Upper lobe of left lung (tissue), 6 donors: ENCODE measurements around the gene PRKCQ. TPM values are rescaled to one million over a fixed set of nuclear protein-coding genes. Genes with fewer than 3 reads are reported as not detected.

Source experiments
- ATAC-seq, 2 donors: fragments of 200-7000 bp; cut with Tn5 transposase; one replicate each; pipeline ENCODE4 v1.9.1; 2022; ENCODE audit warnings: mild to moderate bottlenecking in 2 of 2, moderate library complexity in 2 of 2; ENCODE audit not compliant: low FRiP score in 2 of 2
- DNase-seq, 2 donors: peaks; one replicate each; pipeline ENCODE4 v3.0.0-alpha.2; 2019 to 2020
- H3K27ac ChIP-seq, 4 donors: fragments of 200-600 bp; sonication (generic); one replicate each; pipeline ENCODE4 v1.5.1; 2016 to 2019
- H3K27me3 ChIP-seq, 4 donors: fragments of 200-600 bp; sonication (generic); one replicate each; pipeline ENCODE4 v1.5.1; 2017 to 2019
- H3K36me3 ChIP-seq, 4 donors: fragments of 200-600 bp; sonication (generic); one replicate each; pipeline ENCODE4 v1.5.1; 2016 to 2019
- H3K4me1 ChIP-seq, 4 donors: fragments of 200-600 bp; sonication (generic); one replicate each; pipeline ENCODE4 v1.5.1; 2018 to 2019
- H3K4me3 ChIP-seq, 4 donors: fragments of 200-600 bp; sonication (generic); one replicate each; pipeline ENCODE4 v1.5.1; 2017 to 2019; ENCODE audit warnings: mild to moderate bottlenecking in 2 of 4, moderate library complexity in 1 of 4
- H3K9me3 ChIP-seq, 4 donors: fragments of 200-600 bp; sonication (generic); one replicate each; pipeline ENCODE4 v1.5.1; 2018 to 2019
- EP300 ChIP-seq, 4 donors: sonication (generic); formaldehyde crosslinking; IDR thresholded peaks; one replicate each; pipeline ENCODE4 v1.5.1; 2017; ENCODE audit warnings: antibody characterized with exemption in 4 of 4, control low read depth in 2 of 4
- POLR2A ChIP-seq, 4 donors: fragments of 450-650 bp; IDR thresholded peaks; one replicate each; pipeline ENCODE4 v1.5.1; 2016 to 2017; ENCODE audit warnings: antibody characterized with exemption in 4 of 4, mild to moderate bottlenecking in 2 of 4
- POLR2AphosphoS5 ChIP-seq, 2 donors: sonication (generic); formaldehyde crosslinking; IDR thresholded peaks; one replicate each; pipeline ENCODE4 v1.5.1; 2017; ENCODE audit warnings: antibody characterized with exemption in 2 of 2
- WGBS, 2 donors: methylation state at CpG; one replicate each; pipeline ENCODE4 v1.1.5; 2017 to 2018; 5-methylcytosine and 5-hydroxymethylcytosine counted together
- total RNA-seq, 6 donors: library from RNA; depleted of rRNA in 4 of 6; stranded (reverse); fragments of >200 nt in 4 of 6; gene quantifications; one replicate each; pipeline versions ENCODE4 v1.1.0 to v1.2.1, GENCODE V29; 2016 to 2021
- TF ChIP-seq, protein P1 (sequence below), 6 experiments: fragments of 450-650 bp in 4 of 6; fragments of 200-600 bp in 2 of 6; sonication (generic) in 2 of 6; IDR thresholded peaks; one replicate each; pipeline ENCODE4 v1.5.1; 2016 to 2019; ENCODE audit warnings: antibody characterized with exemption in 6 of 6
- donor health status: DM: no; HTN: no; CAD: no; lungs with moderate emphysema.
- donor health status: DM: no; HTN: yes; CAD: no; lungs with severe emphysema.

Gene PRKCQ
- total RNA-seq, 6 donors from 2014 or later: 6.5 to 16.8 (median 11.2) TPM

DNA sequence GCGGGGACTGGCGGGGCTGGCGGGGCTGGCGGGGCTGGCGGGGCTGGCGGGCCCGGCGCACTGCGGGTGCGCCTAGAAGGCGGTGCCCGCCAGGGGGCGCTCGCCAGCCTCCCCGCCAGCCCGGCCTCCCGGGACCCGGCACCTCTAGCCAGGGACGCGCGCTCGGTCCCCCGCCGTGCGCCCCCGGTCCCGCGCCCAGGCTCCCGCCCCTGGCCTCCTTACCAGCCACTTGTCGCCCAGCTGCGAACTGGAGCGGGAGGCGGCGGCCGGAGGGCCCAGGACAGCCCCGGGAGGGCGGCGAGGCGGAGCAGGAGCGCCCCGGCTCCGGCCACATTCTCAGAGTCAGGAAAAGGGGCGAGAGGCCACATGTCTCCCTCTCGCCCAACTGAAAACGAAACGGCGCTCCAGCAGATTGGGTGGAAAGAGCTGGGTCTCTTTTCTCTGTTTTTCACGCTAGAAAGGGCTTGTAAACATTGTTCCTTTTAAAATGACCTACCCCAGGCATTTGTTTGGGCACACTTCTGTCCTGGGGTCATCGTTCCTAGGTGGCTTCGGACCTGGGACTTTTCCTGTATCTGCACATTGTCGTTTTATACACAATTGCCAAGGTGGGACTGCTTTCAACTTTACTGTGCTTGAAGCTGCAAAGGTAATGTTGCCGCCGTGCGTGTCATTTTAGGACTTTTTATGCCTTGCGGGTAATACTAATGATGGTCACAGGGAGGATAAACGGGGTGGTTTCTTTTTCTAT is 378 bp upstream of the PRKCQ start:
- peak overlapping the region; percentile 39 to 84 (median 69) for H3K4me3 ChIP-seq
- TF ChIP-seq EP300 (IDR thresholded peaks at IDR 0.05) (no peak), POLR2A (IDR thresholded peaks at IDR 0.05) (peak in 1 of 4 donors; percentile 73), POLR2AphosphoS5 (IDR thresholded peaks at IDR 0.05) (peak in 1 of 2 donors; percentile 10)
- TF ChIP-seq, protein P1, sequence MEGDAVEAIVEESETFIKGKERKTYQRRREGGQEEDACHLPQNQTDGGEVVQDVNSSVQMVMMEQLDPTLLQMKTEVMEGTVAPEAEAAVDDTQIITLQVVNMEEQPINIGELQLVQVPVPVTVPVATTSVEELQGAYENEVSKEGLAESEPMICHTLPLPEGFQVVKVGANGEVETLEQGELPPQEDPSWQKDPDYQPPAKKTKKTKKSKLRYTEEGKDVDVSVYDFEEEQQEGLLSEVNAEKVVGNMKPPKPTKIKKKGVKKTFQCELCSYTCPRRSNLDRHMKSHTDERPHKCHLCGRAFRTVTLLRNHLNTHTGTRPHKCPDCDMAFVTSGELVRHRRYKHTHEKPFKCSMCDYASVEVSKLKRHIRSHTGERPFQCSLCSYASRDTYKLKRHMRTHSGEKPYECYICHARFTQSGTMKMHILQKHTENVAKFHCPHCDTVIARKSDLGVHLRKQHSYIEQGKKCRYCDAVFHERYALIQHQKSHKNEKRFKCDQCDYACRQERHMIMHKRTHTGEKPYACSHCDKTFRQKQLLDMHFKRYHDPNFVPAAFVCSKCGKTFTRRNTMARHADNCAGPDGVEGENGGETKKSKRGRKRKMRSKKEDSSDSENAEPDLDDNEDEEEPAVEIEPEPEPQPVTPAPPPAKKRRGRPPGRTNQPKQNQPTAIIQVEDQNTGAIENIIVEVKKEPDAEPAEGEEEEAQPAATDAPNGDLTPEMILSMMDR (IDR thresholded peaks at IDR 0.05): peak; percentile 68 to 88 (median 82)
- no peaks in the 10 kb centered on the region for H3K36me3 ChIP-seq
- H3K27me3 ChIP-seq: peaks cover 0 to 3% (median 0%) of the 10 kb centered on the region in 4 donors
- H3K9me3 ChIP-seq: no peaks in the 10 kb centered on the region
- peak; percentile 93 to 96 for ATAC-seq
- H3K4me1 ChIP-seq: peaks cover 4 to 13% (median 6%) of the 10 kb centered on the region in 4 donors
- 2 to 7% methylated on average over 14 to 28 of the region's 56 CpGs for WGBS, 2 donors
- peak overlapping the region; percentile 46 to 86 (median 80) for H3K27ac ChIP-seq
- peak; percentile 82 to 97 for DNase-seq

DNA sequence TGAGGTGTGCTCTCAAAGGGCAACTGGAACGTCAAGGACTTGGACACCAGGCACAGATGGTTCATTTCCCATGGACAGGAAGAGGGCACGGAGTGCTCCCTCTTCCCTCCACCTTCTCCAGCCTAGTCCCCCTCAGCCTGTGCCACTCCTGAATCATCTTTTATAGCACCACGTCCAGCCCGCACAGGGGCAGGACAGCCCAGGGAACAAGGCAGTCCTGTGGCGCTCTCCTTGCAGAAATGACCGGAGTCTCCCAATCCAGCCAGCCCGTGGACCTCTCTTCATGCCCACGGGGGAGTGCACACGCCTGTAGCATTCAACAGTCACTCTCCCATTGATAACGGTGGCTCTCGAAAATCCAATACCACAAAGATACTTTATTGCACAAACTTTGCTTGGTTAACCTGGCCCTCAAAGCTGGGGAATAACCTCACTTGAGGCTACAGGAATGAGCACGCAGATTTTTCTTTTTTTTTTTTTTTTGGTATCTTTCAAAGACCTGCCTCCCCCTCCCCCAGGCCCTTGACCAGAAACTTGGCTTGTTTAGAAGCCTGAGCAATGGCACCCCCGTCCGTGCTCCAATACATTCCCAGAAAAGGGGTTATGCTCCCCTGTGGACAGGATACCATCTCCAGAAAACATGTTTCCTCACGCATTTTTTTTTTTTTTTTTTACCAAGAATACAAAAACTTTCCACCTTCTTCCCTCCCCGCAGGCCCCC is 733 bp downstream of the PRKCQ start:
- Histone ChIP-seq H3K27me3 (peaks cover 0 to 3% (median 0%) of the 10 kb centered on the region in 4 donors), H3K4me1 (peaks cover 4 to 13% (median 6%) of the 10 kb centered on the region in 4 donors), H3K4me3 (peak overlapping the region; percentile 11 to 84 (median 69)), H3K27ac (peak overlapping the region; percentile 20 to 86 (median 76)), H3K36me3 (no peaks in the 10 kb centered on the region), H3K9me3 (no peaks in the 10 kb centered on the region)
- TF ChIP-seq POLR2AphosphoS5 (IDR thresholded peaks at IDR 0.05) (no peak), EP300 (IDR thresholded peaks at IDR 0.05) (no peak)
- peak in 1 of 2 donors; percentile 30 for ATAC-seq
- DNase-seq: no peak
- 15% methylated on average over 15 of the region's 16 CpGs for WGBS, 2 donors

DNA sequence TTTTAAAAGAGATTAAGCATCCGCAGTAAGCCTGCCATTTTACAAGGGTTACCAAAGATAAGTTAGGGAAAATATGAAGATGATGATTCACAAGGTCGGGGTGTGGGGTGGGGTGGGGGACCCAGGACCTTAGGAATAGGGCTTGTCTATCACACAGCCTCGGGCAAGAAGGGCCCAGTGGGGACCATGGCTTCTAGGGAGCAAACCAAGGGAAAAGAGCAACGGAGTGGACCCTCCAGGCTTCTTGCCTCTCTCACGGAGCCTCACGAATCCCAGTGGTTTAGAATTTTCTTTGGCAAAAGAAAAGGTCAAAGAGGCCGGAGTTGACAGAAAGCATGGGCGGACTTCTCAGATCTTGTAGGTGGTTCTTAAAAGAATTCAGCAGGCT is 1.3 kb downstream of the PRKCQ start:
- Histone ChIP-seq H3K4me1 (peaks cover 4 to 13% (median 6%) of the 10 kb centered on the region in 4 donors), H3K36me3 (no peaks in the 10 kb centered on the region), H3K27ac (peak overlapping the region; percentile 8 to 86 (median 52)), H3K4me3 (peak overlapping the region in 3 of 4 donors; percentile 63 to 84 (median 75)), H3K9me3 (no peaks in the 10 kb centered on the region), H3K27me3 (peaks cover 0 to 3% (median 0%) of the 10 kb centered on the region in 4 donors)
- DNase-seq (no peak), ATAC-seq (no peak)
- WGBS, 2 donors: 58 to 72% methylated on average over 8 of the region's 8 CpGs
- TF ChIP-seq, protein P1 (IDR thresholded peaks at IDR 0.05): no peak
- TF ChIP-seq POLR2AphosphoS5 (IDR thresholded peaks at IDR 0.05) (no peak), POLR2A (IDR thresholded peaks at IDR 0.05) (no peak), EP300 (IDR thresholded peaks at IDR 0.05) (no peak)

DNA sequence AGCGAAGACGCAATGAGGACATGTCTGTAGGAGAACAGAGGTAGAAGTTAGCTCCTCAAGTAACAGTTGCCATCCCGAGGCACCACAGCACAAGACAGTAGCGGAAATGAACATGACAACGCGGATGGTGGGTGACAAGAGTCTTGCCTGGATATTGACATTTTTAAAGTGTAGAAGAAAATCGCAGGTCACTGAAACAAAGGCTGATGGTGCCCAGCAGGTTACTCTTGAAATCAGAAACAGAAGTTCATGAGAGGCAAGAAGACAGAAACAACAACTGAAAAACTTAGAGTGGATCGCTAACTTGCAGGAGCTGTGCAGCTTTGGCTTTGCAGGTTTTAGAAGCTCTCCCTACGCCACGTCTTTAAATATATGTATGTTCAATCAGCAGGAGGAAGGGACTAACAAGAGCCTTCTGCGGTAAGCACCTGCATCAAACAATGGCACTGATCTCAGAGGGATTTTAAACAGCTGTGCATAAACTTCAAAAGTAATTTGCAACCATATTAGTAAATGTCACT is 1.8 kb downstream of the PRKCQ start:
- TF ChIP-seq POLR2A (IDR thresholded peaks at IDR 0.05) (no peak), POLR2AphosphoS5 (IDR thresholded peaks at IDR 0.05) (no peak), EP300 (IDR thresholded peaks at IDR 0.05) (no peak)
- TF ChIP-seq, protein P1 (IDR thresholded peaks at IDR 0.05): no peak
- H3K27me3 ChIP-seq: peaks cover 0 to 3% (median 0%) of the 10 kb centered on the region in 4 donors
- ATAC-seq (no peak), DNase-seq (no peak)
- H3K4me1 ChIP-seq: peaks cover 4 to 13% (median 6%) of the 10 kb centered on the region in 4 donors
- 65 to 70% methylated on average over 11 of the region's 11 CpGs for WGBS, 2 donors
- H3K4me3 ChIP-seq: peak overlapping the region in 2 of 4 donors; percentile 75 to 84
- no peaks in the 10 kb centered on the region for H3K9me3 ChIP-seq
- H3K27ac ChIP-seq: peak overlapping the region in 1 of 4 donors; percentile 15
- H3K36me3 ChIP-seq: no peaks in the 10 kb centered on the region

DNA sequence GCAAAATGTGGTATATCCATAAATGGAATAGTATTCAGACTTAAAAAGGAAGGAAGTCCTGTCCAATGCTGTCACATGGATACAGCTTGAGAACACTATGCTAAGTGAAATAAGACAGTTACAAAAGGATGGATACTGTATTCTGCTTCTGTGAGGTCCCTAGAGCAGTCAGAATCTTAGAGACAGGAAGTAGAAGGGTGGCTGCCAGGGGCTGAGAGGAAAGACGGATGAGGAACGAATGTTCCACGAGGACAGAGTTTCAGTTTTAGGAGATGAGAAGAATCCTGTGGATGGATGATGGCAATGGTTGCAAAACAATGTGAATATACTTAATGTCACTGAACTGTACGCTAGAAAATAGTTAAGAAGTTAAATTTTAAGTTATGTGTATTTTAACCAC is 3.8 kb downstream of the PRKCQ start:
- 41 to 62% methylated on average over 4 of the region's 4 CpGs for WGBS, 2 donors
- no peaks in the 10 kb centered on the region for H3K9me3 ChIP-seq
- H3K4me1 ChIP-seq: peaks cover 4 to 13% (median 6%) of the 10 kb centered on the region in 4 donors
- no peak for TF ChIP-seq POLR2AphosphoS5 (IDR thresholded peaks at IDR 0.05)
- TF ChIP-seq POLR2A (IDR thresholded peaks at IDR 0.05): no peak
- no peak for TF ChIP-seq EP300 (IDR thresholded peaks at IDR 0.05)
- TF ChIP-seq, protein P1 (IDR thresholded peaks at IDR 0.05): no peak
- no peak overlapping the region for H3K4me3 ChIP-seq
- peaks cover 0 to 3% (median 0%) of the 10 kb centered on the region in 4 donors for H3K27me3 ChIP-seq
- ATAC-seq: no peak
- H3K36me3 ChIP-seq: no peaks in the 10 kb centered on the region
- DNase-seq: no peak
- H3K27ac ChIP-seq: no peak overlapping the region
